Testis (tissue), 3 donors: ENCODE measurements around the gene KRTAP5-7. TPM values are rescaled to one million over a fixed set of nuclear protein-coding genes. Genes with fewer than 3 reads are reported as not detected.

Experiments
- DNase-seq: peaks from one replicate; pipeline ENCODE4 v3.0.0-alpha.2; 2019
- H3K27ac ChIP-seq, 2 donors: fragments of 200-600 bp; sonication (generic); one replicate each; pipeline ENCODE4 v1.5.1; 2019
- H3K27me3 ChIP-seq: fragments of 200-600 bp; sonication (generic); one replicate; pipeline ENCODE4 v1.5.1; 2019
- H3K36me3 ChIP-seq: fragments of 200-600 bp; sonication (generic); one replicate; pipeline ENCODE4 v1.5.1; 2017; ENCODE audit warnings: low read depth; ENCODE audit errors: missing control alignments
- H3K4me1 ChIP-seq: fragments of 200-600 bp; sonication (generic); one replicate; pipeline ENCODE4 v1.5.1; 2019
- H3K4me3 ChIP-seq, 2 donors: fragments of 200-600 bp; sonication (generic); one replicate each; pipeline ENCODE4 v1.5.1; 2017 to 2019
- H3K9me3 ChIP-seq: fragments of 200-600 bp; sonication (generic); one replicate; pipeline ENCODE4 v1.5.1; 2017
- CTCF ChIP-seq, 3 experiments: fragments of 450-650 bp in 2 of 3; fragments of 200-600 bp in 1 of 3; sonication (generic) in 1 of 3; IDR thresholded peaks; one replicate each; pipeline ENCODE4 v1.5.1; 2016 to 2019; ENCODE audit warnings: antibody characterized with exemption in 3 of 3, mild to moderate bottlenecking in 2 of 3, moderate library complexity in 1 of 3
- POLR2A ChIP-seq: fragments of 450-650 bp; IDR thresholded peaks from one replicate; pipeline ENCODE4 v1.6.1; 2017; ENCODE audit warnings: antibody characterized with exemption, mild to moderate bottlenecking, moderate library complexity
- WGBS, 2 donors: methylation state at CpG; one replicate each; pipeline ENCODE4 v1.1.5; 2018; 5-methylcytosine and 5-hydroxymethylcytosine counted together
- intact Hi-C: fragments of 100-400 bp; cut with DNase I; formaldehyde crosslinking; loops from one replicate; pipeline ENCODE4 v1.15.1; 2023; ENCODE audit warnings: low total_unique reads
- polyA plus RNA-seq: library from polyadenylated mRNA; stranded (reverse); fragments of 350-450 nt; fragmentation: Illumina TruSeq; extraction: RNeasy Lipid Tissue Mini Kit (QIAGEN cat#74804); gene quantifications from one replicate; pipeline ENCODE4 v1.2.3, GENCODE V29; 2014; ENCODE audit warnings: low read depth, low replicate concordance; ENCODE audit not compliant: insufficient read depth
- total RNA-seq, 2 donors: library from RNA; depleted of rRNA; stranded (reverse); fragments of >200 nt; gene quantifications; one replicate each; pipeline ENCODE4 v1.2.3, GENCODE V29; 2016

KRTAP5-7 gene
- total and polyA plus RNA-seq, 3 donors from 2014 or later = 0.94 to 1.7 (median 1.7) TPM

- Histone ChIP-seq H3K9me3 (no peaks in the 10 kb centered on the region), H3K4me3 (no peak overlapping the region), H3K4me1 (peaks cover 3% of the 10 kb centered on the region), H3K36me3 (no peaks in the 10 kb centered on the region), H3K27me3 (no peaks in the 10 kb centered on the region), H3K27ac (no peak overlapping the region)
- 71 to 82% methylated on average over 7 of the region's 7 CpGs for WGBS, 2 donors
- TF ChIP-seq CTCF (IDR thresholded peaks at IDR 0.05) (no peak), POLR2A (no peak)
- DNase-seq = no peak
- intact Hi-C loops = no loop called here
Observed at GRCh38 chr11:71542382-71542781, 15.3 kb downstream of the KRTAP5-7 start.

GRCh38 chr11:71542879-71543777 lies 16.1 kb downstream of the KRTAP5-7 start:
- 76 to 83% methylated on average over 13 to 15 of the region's 15 CpGs for WGBS, 2 donors
- no peak for DNase-seq
- no peak overlapping the region for H3K4me3 ChIP-seq
- H3K4me1 ChIP-seq = peaks cover 3% of the 10 kb centered on the region
- no peaks in the 10 kb centered on the region for H3K9me3 ChIP-seq
- no peak overlapping the region for H3K27ac ChIP-seq
- no peak for TF ChIP-seq CTCF (IDR thresholded peaks at IDR 0.05)
- no peak for TF ChIP-seq POLR2A
- no peaks in the 10 kb centered on the region for H3K27me3 ChIP-seq
- no peaks in the 10 kb centered on the region for H3K36me3 ChIP-seq
- intact Hi-C loops = no loop called here

GRCh38 chr11:71543866-71544265 lies 16.8 kb downstream of the KRTAP5-7 start:
- 67 to 75% methylated on average over 8 of the region's 8 CpGs for WGBS, 2 donors
- Histone ChIP-seq H3K27ac (no peak overlapping the region), H3K36me3 (no peaks in the 10 kb centered on the region), H3K27me3 (no peaks in the 10 kb centered on the region), H3K4me3 (no peak overlapping the region), H3K4me1 (peaks cover 3% of the 10 kb centered on the region), H3K9me3 (no peaks in the 10 kb centered on the region)
- intact Hi-C loops = no loop called here
- no peak for TF ChIP-seq POLR2A
- TF ChIP-seq CTCF (IDR thresholded peaks at IDR 0.05) = no peak
- no peak for DNase-seq

GRCh38 chr11:71544525-71545214 lies 17.6 kb downstream of the KRTAP5-7 start:
- intact Hi-C loops = no loop called here
- DNase-seq = no peak
- TF ChIP-seq POLR2A (no peak), CTCF (IDR thresholded peaks at IDR 0.05) (no peak)
- WGBS, 2 donors = 89% methylated on average over 6 of the region's 6 CpGs
- H3K27ac ChIP-seq = no peak overlapping the region
- no peaks in the 10 kb centered on the region for H3K27me3 ChIP-seq
- H3K4me3 ChIP-seq = no peak overlapping the region
- peaks cover under 1% of the 10 kb centered on the region for H3K4me1 ChIP-seq
- no peaks in the 10 kb centered on the region for H3K9me3 ChIP-seq
- H3K36me3 ChIP-seq = no peaks in the 10 kb centered on the region
